HG03175 (cell line): ENCODE measurements around the gene OGDH.
"Not testable (repeated sequence)": the region's sequence is repeated elsewhere in the genome, so short reads cannot be mapped to it uniquely, and the experiment has no call there.

Experiments used
- ATAC-seq: cut with Tn5 transposase; IDR thresholded peaks from one replicate; pipeline ENCODE4 v1.9.1; 2021; ENCODE audit warnings: mild to moderate bottlenecking, moderate library complexity; ENCODE audit not compliant: unreplicated experiment

Gene OGDH

DNA sequence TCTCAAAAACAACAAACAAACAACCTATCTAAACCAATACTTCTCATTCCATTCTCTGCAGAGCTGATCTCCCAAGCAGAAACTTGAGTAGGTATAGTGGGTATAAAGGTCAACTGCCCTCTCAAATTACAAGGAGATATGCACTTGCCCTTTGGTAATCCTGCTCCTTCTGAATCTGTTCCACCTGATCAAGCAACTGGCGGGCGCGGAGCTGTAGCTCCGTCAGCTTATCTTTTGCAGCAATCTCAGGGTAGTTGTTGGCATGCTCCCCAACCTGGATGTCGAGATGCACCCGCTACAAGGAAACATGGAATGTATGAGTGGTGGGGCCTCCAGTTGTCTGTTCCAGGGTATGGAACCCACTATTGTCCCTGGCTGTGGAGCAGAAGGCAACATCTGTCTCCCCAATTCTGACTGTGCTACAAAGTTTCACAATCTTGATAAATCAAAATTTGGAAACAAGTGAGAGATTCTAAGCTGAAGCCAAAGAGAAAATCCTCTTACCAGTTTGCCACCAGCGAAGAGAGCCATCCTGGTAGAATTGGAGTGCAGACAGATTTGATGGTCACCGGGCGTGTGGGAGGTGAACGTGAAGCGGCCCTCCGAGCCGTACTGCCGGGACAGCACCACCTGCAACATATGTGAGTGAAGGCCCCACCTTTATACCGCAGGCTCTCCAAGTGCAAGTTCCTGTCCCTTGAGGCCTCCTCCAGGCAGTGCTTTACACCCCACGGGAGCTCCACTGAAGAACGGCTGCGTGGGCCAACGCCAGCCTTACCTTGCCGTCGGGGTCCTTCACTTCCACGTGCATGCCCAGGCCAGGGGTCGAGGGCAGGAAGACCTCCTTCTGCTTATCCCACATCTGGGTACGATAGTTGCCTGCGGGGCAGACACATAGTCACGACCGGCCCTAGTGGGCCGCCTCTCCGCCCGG, 25.2 kb upstream of the OGDH start:
- peak; percentile 30 for ATAC-seq

DNA sequence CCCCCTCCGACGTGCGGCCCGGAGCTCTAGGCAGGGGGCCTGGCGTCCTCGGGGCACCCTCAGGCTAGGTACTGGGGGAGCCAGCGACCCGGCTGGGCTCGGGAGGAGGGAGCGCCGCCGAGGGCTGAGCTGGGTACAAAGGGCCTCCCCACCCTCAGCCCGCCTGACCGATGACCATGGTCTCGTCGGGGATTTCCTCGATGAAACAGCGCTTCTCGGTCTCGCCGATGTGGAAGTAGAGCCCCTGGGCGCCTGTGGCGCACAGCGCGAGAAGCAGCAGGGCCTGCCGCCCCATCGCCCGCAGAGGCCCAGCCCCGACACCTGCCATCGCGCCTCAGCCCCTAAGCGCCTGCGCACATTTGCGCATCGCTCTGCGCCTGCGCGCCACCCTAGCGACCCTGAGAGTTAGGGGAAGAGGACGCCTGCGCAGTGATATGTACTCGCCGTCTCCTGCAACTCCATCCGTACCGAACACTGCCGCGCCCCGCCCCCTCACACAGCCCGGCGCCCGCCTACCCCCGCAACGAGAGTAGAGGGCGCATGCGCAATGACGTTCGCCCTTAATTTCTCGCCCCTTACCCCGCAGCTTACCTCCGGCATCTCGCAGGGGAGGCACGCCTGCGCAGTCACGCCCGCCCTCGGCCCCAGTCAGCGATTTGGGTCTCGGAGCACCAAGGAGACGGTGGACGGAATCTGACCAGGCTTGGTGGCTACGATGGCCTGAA, 24.4 kb upstream of the OGDH start, which contains the start of gene TMED4:
TMED4 (minus strand) TSS at position 353 of the 725 bp plus-strand sequence; CDS start at position 328, 25 bp downstream.
- ATAC-seq, result peak; percentile 90

DNA sequence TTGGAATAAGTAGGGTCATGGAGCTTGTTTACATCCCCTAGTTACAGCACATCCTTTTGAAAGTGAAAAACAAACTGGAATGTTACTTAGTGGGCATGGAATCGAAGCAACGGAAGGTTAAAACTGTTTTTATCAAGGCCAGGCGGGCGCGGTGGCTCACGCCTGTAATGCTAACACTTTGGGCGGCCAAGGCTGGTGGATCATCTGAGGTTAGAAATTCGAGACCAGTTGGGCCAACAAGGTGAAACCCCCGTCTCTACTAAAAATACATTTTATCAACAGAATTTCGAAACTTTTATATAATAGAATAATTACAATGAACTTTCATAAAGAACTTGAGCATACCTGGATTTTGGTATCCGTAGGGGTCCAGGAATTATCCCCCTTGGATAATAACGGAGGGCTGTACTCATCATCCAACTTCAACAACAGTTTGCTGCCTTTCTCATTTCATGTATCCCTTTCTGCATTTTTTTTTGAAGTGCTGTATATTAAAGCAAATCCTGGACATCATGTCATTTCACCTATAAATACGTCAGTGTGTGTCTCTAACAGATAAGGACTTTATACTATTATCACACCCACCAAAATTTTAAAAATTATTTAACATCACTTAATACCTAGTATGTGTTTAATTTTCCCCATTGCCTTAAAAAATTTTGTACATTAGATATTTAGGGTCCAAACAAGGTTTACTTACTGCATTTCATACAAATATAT, 23.1 kb upstream of the OGDH start:
- no peak for ATAC-seq

DNA sequence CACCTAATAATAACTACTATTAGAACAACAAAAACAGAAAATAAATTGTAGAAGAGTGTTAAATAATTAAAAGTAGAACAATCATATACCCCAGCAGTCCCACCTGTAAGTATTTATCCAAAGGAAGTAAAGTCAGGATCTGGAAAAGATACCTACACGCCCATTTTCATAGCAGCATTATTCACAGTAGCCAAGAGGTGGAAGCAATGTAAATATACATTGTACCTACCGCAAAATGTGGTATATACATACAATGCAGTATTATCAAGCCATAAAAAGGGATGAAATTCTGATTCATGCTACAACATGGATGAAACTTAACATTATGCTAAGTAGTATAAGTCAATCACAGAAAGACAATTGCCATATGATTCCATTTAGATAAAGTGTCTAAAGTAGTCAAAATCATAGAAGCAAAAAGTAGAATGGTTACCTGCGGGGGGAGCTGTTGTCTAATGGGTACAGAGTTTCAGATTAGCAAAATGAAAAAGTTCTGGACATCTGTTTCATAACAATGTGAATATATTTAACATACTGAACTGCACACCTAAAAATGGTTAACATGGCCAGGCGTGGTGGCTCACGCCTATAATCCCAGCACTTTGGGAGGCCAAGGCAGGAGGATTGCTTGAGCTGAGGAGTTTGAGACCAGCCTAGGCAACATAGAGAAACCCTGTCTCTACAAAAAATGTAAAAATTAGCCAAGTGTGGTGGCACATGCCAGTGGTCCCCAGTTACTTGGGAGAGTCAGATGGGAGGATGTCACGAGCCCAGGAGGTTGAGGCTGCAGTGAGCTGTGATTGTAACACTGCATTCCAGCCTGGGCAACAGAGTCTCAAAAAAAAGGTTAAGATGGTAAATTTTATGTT, 18.4 kb upstream of the OGDH start:
- no peak for ATAC-seq

DNA sequence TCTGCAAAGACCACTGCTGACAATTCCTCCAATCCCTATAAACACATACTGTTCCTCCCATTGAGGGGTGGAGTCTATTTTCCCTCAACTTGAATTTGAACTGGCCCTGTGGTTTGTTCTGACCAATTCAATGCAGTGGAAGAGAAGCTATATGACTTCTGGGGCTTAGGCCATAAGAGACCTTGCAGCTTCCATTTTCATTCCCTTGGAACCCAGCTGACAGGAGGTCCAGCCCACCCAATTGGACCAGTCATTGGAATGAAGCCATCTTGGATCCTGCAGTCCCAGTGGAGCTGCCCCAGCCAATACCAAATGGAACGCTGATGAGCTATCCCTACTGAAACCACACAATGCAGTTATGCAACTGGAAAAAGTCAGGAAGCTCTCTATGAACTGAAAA, 15.5 kb upstream of the OGDH start:
- ATAC-seq, result no peak

DNA sequence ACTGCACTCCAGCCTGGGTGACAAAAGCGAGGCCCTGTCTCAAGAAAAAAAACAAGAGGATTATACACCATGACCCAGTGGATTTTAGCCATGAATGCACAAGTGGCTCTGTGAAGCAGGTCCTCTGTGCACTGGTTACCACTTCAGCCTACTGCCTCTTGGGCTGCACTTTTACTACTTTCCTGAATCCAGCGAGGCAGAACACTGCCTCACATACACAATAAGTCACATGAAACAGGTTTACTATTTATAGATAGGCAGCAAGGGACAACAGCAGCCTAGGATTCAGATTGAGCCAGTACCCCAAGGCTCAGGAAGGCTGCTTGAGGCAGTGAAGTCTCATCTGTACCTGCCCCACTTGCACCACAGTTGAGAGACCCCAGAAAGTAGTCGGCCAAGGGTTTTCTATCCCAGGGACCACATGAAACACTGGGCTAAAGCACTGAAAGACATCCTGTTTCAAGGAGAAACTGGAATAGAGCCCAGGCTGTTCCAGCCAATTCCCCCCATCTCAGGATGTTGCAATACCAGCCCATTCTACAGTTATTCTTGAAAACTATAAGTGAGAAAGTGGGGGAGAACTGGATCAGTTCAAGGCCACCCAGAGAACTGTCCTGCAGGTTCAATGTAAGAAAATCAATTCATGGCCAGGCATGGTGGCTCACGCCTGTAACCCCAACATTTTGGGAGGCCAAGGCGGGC, 10.3 kb upstream of the OGDH start:
- no peak for ATAC-seq

DNA sequence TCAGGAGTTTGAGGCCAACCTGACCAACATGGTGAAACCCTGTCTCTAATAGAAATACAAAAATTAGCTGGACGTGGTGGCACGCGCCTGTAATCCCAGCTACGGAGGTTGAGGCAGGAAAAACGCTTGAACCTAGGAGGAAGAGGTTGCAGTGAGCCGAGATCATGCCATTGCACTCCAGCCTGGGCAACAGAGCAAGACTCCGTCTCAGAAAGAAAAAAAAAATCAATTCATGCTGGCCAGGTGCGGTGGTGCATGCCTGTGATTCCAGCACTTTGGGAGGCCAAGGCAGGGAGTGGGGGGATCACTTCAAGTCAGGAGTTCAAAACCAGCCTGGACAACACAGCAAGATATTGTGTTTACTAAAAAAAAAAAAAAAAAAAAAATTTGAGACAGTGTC, 9.2 kb upstream of the OGDH start:
- ATAC-seq, result not testable (repeated sequence)

DNA sequence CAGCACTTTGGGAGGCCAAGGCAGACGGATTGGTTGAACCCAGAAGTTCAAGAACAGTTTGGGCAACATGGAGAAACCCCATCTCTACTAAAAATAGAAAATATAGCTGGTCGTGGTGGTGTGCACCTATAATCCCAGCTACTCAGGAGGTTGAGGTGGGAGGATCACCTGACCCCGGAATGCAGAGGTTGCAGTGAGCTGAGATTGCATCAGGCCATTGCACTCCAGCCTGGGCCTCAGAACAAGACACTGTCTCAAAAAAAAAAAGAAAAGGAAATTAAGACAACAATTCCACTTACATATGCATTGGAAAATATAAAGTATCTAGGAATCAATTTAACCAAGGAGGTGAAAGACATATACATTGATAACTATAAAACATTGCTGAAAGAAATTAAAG, 7.2 kb upstream of the OGDH start:
- ATAC-seq, result no peak

DNA sequence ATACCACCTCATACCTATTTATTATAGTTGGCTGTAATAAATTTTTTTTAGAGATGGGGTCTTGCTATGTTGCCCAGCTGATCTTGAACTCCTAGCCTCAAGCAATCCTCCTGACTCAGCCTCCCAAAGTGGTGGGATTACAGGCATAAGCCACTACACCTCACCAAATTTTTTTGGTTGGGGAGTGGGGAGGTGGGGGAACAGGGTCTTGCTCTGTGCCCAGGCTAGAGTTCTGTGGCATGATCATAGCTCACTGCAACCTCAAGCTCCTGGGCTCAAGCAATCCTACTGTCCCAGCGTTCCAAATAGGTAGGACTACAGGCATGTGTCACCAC, 3.9 kb upstream of the OGDH start:
- ATAC-seq, result no peak

DNA sequence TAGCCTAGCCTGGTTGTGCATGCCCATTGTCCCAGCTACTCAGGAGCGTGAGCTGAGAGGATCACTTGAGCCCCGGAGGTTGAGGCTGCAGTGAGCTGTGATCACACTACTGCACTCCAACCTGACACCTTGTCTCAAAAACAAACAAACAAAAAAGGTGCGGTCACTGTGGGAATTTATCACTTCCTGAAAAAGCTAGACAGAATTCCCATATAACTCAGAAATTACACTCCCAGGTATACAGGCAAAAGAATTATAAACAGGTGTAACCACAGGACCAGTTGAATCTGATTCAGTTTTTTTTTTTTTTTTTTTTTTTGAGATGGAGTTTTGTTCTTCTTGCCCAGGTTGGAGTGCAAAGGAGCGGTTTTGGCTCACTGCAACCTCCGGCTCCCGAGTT, 3.2 kb upstream of the OGDH start:
- ATAC-seq, result no peak

DNA sequence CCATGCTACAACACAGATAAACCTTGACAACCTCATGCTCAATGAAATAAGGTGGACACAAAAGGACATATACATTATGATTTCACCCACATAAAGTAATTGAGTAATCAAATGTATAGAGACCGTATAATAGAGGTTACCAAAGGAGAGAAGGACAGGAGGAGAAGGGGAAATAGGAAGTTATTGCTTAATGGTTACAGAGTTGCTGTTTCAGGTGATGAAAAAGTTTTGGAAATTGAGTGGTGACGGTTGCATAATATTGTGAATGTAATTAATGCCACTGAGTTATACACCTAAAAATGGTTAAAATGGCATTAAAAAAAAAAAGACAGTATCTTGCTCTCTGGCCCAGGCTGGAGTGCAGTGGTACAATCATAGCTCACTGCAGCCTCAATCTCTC, 1.5 kb upstream of the OGDH start:
- ATAC-seq, result no peak

DNA sequence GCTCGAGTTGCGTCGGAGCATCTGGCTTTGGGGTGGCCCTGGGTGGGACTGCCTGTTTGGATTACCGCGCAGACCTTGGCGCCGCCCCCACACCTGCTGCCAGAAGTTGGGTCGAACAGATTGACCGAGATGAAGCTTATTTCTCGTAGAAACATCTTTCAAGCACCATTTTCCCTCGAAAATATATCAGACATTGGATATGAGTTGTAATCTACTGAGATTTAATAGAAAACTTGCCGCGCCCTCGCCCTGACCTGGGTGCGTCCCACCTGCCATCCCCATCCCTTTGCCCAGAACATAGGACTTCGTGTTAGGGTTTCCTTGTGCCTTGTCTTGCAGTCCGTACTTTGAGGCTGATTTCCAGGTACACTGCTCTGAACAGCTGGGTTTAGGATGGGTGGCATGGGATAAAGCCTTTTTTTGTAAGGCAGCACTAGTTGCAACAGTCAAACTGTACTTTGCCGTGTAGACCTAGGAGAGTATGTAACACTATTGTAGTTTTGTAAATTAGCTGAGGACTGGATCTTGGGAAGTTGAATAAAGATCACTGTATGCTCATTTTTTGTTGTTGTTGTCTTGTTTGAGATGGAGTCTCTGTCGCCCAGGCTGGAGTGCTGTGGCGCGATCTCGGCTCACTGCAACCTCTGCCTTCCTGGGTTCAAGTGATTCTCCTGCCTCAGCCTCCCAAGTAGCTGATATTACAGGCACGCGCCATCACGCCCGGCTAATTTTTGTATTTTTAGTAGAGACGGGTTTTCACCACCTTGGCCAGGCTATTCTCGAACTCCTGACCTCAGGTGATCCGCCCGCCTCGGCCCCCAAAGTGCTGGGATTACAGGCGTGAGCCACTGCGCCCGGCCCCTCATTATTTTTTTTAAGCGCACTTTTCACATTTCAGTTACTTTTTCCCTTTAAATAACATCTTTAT, 978 bp downstream of the OGDH start:
- ATAC-seq, result no peak

DNA sequence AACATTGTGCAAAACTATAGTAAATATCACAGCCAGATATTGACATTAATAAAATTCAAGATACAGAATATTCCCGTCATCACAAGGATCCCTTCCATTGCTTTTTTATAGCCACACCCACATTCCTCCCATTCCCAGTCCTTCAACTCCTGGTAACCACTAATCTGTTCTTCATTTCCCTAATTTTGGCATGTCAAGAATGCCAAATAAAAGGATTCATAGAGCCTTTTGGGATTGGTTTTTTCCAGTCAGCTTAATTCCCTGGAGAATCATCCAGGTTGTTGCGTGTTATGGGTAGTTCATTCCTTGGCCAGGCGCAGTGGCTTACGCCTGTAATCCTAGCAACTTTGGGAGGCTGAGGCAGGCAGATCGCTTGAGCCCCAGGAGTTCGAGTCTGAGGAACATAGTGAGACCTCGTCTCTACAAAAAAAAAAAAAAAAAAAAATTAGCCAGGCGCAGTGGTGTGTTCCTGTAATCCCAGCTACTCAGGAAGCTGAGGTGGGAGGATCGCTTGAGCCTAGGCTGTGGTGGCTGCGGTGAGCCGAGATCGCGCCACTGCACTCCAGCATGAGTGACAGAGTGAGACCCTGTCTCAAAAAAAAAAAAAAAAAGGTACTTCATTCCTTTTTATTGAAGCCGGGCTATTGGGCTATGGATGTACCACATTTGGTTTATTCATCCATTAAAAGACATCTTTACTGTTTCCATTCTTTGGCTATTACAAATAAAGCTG, 2.7 kb downstream of the OGDH start:
- no peak for ATAC-seq

DNA sequence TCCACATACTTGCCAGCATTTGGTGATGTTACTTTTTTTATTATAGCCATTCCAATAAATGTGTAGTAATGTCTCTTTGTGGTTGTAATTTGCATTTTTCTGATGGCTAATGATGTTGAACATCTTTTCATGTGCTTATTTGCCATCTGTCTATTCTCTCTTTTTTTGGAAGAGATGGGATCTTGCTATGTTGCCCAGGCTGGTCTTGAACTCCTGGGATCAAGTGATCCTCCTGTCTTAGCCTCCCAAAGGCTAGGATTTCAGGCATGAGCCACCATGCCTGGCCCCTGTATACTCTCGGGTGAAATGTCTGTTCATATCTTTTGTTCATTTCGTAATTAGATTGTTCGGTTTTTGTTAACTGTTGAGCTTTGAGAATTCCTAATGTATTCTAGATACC, 3.4 kb downstream of the OGDH start:
- no peak for ATAC-seq

DNA sequence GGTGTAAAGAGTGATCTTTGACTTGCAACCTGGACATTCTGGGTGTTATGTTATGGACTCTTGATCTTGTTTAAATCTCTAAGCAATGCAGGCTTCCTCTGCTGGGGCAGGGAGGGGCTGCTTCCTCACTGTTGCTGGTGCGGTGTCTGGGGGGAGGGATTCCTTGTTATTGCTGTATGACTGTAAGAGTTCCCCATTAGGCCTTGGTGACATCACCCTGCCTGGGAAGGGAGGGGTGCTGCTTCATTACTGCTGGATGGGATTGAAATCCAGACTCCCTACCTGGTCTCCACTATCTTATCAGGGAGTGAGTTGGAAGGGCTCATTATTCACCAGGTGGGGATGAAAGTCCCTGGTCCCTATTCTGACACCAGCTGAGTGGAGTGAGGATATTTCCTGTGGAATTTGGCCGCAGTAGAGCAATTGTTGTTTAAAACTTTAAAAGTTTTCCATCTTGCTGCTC, 8.8 kb downstream of the OGDH start:
- no peak for ATAC-seq

DNA sequence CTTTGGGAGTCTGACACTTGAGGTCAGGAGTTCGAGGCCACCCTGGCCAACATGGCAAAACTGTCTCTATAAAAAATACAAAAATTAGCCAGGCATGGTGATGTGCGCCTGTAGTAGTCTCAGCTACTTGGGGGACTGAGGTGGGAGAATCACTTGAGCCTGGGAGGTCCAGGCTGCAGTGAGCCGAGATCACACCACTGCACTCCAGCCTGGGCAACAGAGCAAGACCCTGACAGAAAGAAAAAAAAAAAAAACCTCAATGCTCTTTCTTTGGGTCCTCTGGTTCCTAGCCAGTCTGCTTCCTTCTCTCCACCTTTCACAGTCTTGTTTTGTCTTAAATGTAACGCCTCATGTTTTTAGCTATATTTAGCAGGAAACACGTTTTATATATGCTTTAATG, 9.4 kb downstream of the OGDH start:
- ATAC-seq, result no peak

DNA sequence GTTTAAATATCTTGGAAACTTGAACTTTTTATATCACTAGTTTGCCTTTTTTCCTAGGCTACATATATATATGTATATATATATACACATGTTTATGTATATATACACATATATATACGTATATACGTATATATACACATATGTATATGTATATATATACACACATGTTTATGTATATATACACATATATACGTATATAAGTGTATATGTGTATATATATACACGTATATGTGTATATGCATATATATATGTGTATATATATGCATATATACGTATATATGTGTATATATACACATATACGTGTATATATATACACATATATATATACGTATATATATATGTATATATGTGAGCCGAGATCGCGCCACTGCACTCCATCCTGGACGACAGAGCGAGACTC, 10.1 kb downstream of the OGDH start:
- no peak for ATAC-seq

DNA sequence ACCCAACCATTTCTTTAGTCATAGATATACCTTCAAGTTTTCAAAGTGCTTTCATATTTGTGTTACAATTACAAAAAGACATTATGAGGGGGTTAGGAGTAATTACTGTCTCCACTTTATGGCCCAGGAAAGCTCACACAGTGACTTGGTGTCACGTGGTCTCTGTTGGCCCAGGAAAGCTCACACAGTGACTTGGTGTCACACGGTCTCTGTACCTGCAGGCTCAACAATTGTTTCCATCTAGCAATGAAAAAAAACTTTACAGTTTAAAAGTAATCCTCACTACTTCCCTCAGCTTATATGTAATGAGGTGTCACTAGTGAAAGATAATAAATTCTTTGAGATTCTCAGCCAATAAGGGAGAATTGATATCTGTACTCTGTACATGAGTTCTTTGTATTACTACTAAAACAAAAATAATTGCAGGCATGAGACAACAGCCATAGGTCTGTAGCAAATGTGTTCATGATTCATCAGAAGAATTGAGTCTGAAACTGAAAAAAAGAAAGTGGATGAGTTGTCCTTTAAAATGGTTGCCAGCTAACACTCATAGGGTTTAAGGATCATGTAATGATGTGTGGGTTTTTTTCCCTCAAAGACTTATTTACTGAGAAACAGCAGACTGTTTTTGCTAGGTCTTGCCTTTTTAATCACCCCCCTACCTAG, 10.9 kb downstream of the OGDH start:
- no peak for ATAC-seq
